Subcutaneous abdominal adipose tissue (tissue), 5 donors: Measurements from ENCODE around the gene ZNF408.

ENCODE experiments used
- H3K27ac ChIP-seq: one replicate; pipeline ENCODE4 v1.7.0; 2013; ENCODE audit warnings: low read depth, mild to moderate bottlenecking, inconsistent platforms, low read length, moderate library complexity
- H3K27me3 ChIP-seq, 5 donors: one replicate each; pipeline ENCODE4 v1.7.0; 2013; ENCODE audit warnings: low read length in 5 of 5, inconsistent platforms in 1 of 5; ENCODE audit not compliant: control insufficient read depth in 5 of 5, insufficient read depth in 4 of 5
- H3K36me3 ChIP-seq, 5 donors: one replicate each; pipeline ENCODE4 v1.7.0; 2013; ENCODE audit warnings: low read length in 5 of 5; ENCODE audit not compliant: control insufficient read depth in 5 of 5, insufficient read depth in 5 of 5
- H3K4me1 ChIP-seq, 5 donors: one replicate each; pipeline ENCODE4 v1.7.0; 2013; ENCODE audit warnings: low read length in 5 of 5, mild to moderate bottlenecking in 3 of 5, moderate library complexity in 1 of 5; ENCODE audit not compliant: control insufficient read depth in 5 of 5, insufficient read depth in 5 of 5
- H3K4me3 ChIP-seq, 5 donors: one replicate each; pipeline ENCODE4 v1.7.0; 2013; ENCODE audit warnings: low read length in 5 of 5, low read depth in 1 of 5
- H3K9ac ChIP-seq, 5 donors: one replicate each; pipeline ENCODE4 v1.7.0; 2013; ENCODE audit warnings: low read length in 5 of 5, mild to moderate bottlenecking in 4 of 5, moderate library complexity in 3 of 5
- H3K9me3 ChIP-seq, 5 donors: one replicate each; pipeline ENCODE4 v1.7.0; 2013; ENCODE audit warnings: low read length in 5 of 5; ENCODE audit not compliant: control insufficient read depth in 5 of 5
- donor health status: healthy.
- donor health status: healthy.
- donor health status: healthy.
- donor health status: healthy.
- donor health status: healthy.

Gene ZNF408

DNA sequence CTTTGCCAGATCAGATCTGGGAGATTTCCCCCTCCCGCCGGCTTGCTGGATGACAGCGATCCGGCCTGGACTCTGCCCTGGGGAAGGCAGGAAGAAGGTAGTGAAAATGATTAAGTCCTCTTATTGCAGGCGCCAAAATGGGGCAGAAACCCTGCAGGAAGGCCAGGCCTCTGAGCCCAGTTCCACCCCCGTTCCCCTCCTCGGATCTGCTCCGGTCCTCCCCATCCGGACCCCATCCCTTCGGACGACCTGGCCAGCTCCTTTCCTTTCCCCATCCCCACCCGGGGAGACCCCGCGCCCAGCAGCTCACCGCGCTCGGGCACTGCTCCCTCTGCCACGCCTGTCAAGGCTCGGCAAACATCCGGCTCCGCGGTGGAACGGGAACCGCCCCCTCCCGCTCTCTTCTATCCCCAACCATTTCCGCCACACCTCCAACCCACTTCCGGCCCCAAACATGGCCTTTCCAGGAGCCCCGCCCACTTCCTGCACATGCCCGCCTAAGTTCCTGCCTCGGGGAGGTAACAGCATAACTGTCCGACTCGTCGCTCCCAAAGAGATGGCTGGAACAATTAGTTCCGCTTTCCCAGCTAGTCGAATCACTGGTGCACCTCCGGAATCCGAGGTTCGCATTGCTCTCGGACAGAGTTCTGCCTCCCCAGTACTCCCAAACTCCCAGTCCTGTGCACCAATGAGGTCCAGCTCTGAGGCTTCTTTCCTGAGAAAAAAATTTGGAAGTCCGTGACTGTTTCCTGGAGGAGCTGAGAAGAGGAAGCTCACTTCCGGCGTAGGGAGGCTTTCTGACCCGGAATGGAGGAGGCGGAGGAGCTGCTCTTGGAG is at the start of gene ZNF408, which contains the start of gene ARHGAP1:
Gene ZNF408, plus strand, starts transcription at position 791 of the 837 bp plus-strand sequence. Its CDS starts 17 bp downstream, at position 808.
Gene ARHGAP1, minus strand, starts transcription at position 379 of the 837 bp plus-strand sequence. CDS start 4,512 bp downstream, outside the sequence.
- H3K4me1 ChIP-seq: peaks cover 10 to 65% (median 54%) of the 10 kb centered on the region in 5 donors
- H3K27me3 ChIP-seq: no peaks in the 10 kb centered on the region
- peak within 1 kb of the TSS; percentile 98 to 100 (median 99) for H3K4me3 ChIP-seq
- H3K27ac ChIP-seq: peak within 1 kb of the TSS; percentile 95
- peak within 1 kb of the TSS; percentile 87 to 100 (median 95) for H3K9ac ChIP-seq
- H3K9me3 ChIP-seq: no peaks in the 10 kb centered on the region
- peaks cover 4 to 42% (median 38%) of the 10 kb centered on the region in 5 donors for H3K36me3 ChIP-seq

DNA sequence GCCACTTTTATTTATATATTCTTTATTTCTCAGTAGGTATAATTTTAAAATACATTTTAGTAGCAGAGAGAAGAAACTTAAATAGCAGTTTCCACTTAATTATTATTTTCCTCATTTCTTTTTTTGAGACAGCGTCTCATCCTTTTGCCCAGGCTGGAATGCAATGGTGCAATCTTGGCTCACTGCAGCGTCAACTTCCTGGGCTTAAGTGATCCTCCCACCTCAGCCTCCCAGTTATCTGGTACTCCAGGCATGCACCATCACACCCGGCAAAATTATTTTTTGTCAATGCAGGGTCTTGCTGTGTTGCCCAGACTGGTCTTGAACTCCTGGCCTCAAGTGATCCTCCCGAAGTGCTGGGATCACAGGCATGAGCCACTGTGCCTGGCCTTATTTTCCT is 45.2 kb upstream of the ZNF408 start:
- Histone ChIP-seq H3K4me1 (peaks cover 0 to 19% (median 12%) of the 10 kb centered on the region in 5 donors), H3K27me3 (no peaks in the 10 kb centered on the region), H3K4me3 (no peak overlapping the region), H3K27ac (no peak overlapping the region), H3K9ac (no peak overlapping the region), H3K36me3 (peaks cover 21 to 82% (median 70%) of the 10 kb centered on the region in 5 donors), H3K9me3 (no peaks in the 10 kb centered on the region)

DNA sequence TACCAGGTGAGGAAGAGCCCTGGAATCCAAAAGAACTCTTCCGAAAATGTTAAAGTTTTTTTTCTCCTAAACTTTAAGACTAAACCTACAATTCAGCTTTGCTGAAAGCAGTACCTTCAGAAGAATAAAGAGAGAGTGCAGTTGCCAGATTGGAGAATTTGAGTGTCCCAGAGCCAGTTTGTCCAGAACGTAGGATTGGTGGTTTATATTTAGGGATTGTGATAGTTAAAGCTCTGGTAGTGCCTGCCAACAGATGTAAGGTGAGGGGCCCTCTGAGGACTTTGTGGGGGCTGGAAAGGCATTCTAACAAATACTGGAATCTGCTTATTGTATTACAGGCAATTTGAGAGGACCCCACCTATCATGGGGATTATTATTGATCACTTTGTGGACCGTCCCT is 43.6 kb upstream of the ZNF408 start:
- peaks cover 0 to 19% (median 12%) of the 10 kb centered on the region in 5 donors for H3K4me1 ChIP-seq
- no peak overlapping the region for H3K4me3 ChIP-seq
- H3K9ac ChIP-seq: no peak overlapping the region
- no peaks in the 10 kb centered on the region for H3K27me3 ChIP-seq
- H3K9me3 ChIP-seq: no peaks in the 10 kb centered on the region
- H3K36me3 ChIP-seq: peaks cover 22 to 78% (median 56%) of the 10 kb centered on the region in 5 donors
- no peak overlapping the region for H3K27ac ChIP-seq

DNA sequence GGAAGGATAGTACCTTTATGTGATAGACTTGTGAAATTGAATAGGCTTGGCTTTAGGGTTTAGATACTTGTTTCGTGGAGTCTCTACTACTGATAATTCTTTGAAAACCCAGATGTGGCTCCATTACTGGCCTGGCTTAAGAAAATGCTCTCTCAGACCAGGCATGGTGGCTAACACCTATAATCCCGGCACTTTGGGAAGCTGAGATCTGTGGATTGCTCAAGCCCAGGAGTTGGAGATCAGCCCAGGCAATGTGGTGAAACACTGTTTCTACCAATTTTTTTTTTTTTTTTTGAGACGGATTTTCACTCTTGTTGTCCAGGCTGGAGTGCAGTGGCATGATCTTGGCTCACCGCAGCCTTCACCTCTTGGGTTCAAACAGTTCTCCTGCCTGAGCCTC is 42.6 kb upstream of the ZNF408 start:
- H3K27ac ChIP-seq: no peak overlapping the region
- H3K9me3 ChIP-seq: no peaks in the 10 kb centered on the region
- H3K9ac ChIP-seq: no peak overlapping the region
- H3K4me1 ChIP-seq: peaks cover 0 to 19% (median 12%) of the 10 kb centered on the region in 5 donors
- no peaks in the 10 kb centered on the region for H3K27me3 ChIP-seq
- peaks cover 19 to 76% (median 55%) of the 10 kb centered on the region in 5 donors for H3K36me3 ChIP-seq
- no peak overlapping the region for H3K4me3 ChIP-seq

DNA sequence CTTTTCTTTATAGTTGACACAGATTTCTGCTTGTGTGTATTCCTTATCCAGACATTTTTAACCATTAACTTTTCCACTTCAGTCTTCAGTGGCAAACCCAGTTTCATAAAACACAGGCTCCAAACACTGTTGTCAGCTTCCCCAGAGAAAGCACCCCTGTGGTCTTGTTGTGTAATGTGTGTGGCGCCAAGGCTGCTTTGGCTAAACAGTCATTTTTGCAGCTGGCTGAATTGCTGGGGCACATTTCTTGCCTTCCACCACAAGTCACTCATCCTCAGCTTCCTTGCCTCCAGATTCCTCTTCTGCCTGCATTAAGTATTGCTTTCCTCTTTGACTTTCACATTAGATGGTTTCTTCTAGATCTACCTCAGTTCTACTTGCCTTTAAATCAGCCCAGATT is 40.9 kb upstream of the ZNF408 start:
- Histone ChIP-seq H3K27me3 (no peaks in the 10 kb centered on the region), H3K27ac (peak overlapping the region; percentile 40), H3K9me3 (no peaks in the 10 kb centered on the region), H3K9ac (peak overlapping the region in 1 of 5 donors; percentile 24), H3K4me1 (peaks cover 0 to 19% (median 12%) of the 10 kb centered on the region in 5 donors), H3K4me3 (no peak overlapping the region), H3K36me3 (peaks cover 23 to 81% (median 64%) of the 10 kb centered on the region in 5 donors)

DNA sequence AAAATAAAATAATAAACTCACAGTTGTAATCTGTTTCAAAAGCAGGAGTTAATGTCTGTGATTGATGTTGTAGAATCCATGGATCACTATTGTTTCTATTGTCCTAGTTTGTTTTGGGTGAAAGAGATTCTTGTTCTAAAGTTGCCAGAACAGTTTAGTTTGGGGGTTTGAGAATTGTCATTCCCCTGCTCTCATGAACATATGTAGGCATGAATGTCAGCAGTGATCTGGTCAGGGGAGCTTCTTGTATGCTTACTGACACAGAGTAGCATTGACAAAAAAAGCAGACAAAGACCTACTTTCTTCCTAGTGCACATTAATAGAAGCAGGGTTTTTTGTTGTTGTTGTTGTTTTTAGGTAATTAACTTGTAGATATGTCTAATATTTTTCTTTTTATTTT is 39.0 kb upstream of the ZNF408 start:
- no peak overlapping the region for H3K9ac ChIP-seq
- no peaks in the 10 kb centered on the region for H3K27me3 ChIP-seq
- H3K4me3 ChIP-seq: no peak overlapping the region
- peaks cover 4 to 25% (median 23%) of the 10 kb centered on the region in 5 donors for H3K4me1 ChIP-seq
- H3K9me3 ChIP-seq: no peaks in the 10 kb centered on the region
- peaks cover 13 to 77% (median 64%) of the 10 kb centered on the region in 5 donors for H3K36me3 ChIP-seq
- no peak overlapping the region for H3K27ac ChIP-seq

DNA sequence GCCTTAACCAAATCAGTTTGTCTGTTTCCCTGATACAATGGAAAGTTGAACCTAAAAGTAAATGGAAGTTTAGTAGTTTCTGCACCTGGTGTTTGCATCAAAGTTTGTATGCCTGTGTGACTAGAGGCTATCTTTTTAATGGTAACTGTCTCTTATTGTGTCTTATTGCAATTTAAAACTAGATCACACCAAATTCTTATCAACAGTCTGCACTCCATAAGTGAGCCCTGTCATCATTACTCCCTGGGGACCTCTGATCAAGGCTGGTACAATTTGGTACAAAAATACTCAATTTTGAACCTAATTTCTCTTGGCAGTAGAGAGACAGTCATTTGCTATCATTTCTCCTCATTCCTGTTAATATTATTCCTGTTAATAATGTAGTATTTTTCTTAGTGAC is 38.5 kb upstream of the ZNF408 start:
- Histone ChIP-seq H3K36me3 (peaks cover 10 to 77% (median 64%) of the 10 kb centered on the region in 5 donors), H3K4me3 (no peak overlapping the region), H3K4me1 (peaks cover 8 to 31% (median 28%) of the 10 kb centered on the region in 5 donors), H3K27ac (no peak overlapping the region), H3K9ac (no peak overlapping the region), H3K27me3 (no peaks in the 10 kb centered on the region), H3K9me3 (no peaks in the 10 kb centered on the region)

DNA sequence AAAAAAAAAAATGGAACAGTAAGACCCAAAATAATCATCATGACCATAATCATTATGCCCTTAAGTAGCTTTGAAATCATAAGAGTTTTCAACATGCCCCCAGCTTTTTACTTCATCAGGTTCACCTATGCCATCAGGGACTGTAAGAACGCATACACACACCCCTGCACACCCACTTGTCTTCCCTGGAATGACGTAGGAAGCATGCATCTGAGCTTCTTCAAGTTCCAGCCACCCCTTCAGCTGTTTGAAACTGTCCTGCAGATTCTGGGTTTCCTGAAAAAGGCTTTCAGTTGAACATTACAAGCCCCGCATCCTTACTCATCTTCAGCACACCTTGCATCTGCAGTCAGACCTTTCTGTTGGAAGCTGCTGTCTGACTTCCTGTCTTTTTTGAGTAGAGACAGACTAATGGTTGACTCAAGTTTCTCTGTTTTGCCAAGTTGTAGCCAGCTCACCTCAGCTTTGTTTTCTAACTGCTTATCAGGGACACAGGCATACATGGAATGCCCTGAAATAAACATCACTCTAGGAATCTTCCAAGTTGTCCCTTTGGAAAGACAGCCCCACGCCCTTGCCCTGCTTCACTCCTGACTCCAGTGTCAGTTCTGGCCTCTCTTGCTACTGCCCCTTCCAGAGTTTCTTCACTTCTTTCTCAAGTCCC is 37.4 kb upstream of the ZNF408 start:
- no peak overlapping the region for H3K4me3 ChIP-seq
- H3K9ac ChIP-seq: no peak overlapping the region
- no peak overlapping the region for H3K27ac ChIP-seq
- peaks cover 10 to 77% (median 61%) of the 10 kb centered on the region in 5 donors for H3K36me3 ChIP-seq
- no peaks in the 10 kb centered on the region for H3K27me3 ChIP-seq
- no peaks in the 10 kb centered on the region for H3K9me3 ChIP-seq
- H3K4me1 ChIP-seq: peaks cover 8 to 36% (median 31%) of the 10 kb centered on the region in 5 donors

DNA sequence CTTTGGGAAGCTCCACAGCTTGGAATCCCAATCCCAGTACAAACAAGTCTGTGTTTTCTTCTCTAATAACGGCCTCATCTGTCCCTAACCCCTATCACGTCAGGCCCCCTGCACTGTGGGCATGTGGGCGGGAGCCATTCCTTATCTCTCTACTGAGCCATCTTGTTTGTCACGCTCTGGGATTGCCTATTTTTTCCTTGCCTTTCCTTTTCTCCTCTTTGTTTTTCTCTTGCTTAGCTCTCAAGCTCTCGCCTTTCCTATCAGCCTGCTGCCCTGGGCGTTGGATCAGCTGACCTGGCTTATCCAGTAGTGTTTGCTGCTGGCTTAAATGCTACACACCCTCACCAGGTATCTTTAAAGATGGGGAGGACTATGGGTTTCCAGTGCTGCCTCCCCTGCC is 36.2 kb upstream of the ZNF408 start:
- Histone ChIP-seq H3K4me1 (peaks cover 8 to 33% (median 25%) of the 10 kb centered on the region in 5 donors), H3K36me3 (peaks cover 18 to 78% (median 66%) of the 10 kb centered on the region in 5 donors), H3K4me3 (no peak overlapping the region), H3K27ac (no peak overlapping the region), H3K27me3 (no peaks in the 10 kb centered on the region), H3K9ac (no peak overlapping the region), H3K9me3 (no peaks in the 10 kb centered on the region)

DNA sequence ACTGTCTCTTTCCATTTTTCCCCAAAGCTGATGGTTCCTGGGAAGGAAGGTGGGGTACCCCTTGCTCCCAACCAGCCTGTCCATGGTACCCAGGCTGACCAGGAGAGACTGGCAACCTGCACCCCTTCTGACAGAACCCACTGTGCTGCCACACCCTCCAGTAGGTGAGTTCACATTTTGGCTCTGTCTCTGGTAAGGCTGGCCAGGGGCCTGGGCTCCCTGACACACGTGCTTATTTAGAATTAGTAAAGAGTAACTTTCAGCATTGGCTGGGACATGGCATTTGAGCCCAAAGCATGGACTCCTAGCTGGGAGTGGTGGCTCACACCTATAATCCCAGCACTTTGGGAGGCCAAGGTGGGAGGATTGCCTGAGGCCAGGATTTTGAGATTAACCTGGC is 35.5 kb upstream of the ZNF408 start:
- Histone ChIP-seq H3K36me3 (peaks cover 20 to 80% (median 70%) of the 10 kb centered on the region in 5 donors), H3K9ac (no peak overlapping the region), H3K27me3 (no peaks in the 10 kb centered on the region), H3K4me3 (no peak overlapping the region), H3K4me1 (peaks cover 8 to 28% (median 19%) of the 10 kb centered on the region in 5 donors), H3K9me3 (no peaks in the 10 kb centered on the region), H3K27ac (no peak overlapping the region)
